Stimulated activated CD8-positive, alpha-beta memory T cell treated with anti-CD3 and anti-CD28 coated beads, Interleukin-12 subunit alpha, Interleukin-12 subunit beta, amount 100 ng/mL, for 4 hours (primary cell): ENCODE data around the gene UGT1A8.
A peak's percentile ranks its signal among the peaks of the same experiment; 100 is the strongest.
"Not testable (repeated sequence)": the region's sequence is repeated elsewhere in the genome, so short reads cannot be mapped to it uniquely, and the experiment has no call there.

Experiments used
- DNase-seq: peaks from one replicate; pipeline ENCODE4 v3.0.0-alpha.2; 2020; ENCODE audit warnings: low read depth

UGT1A8 gene

GRCh38 chr2:233688341-233688740 lies 70.9 kb downstream of the UGT1A8 start:
- DNase-seq, result no peak

GRCh38 chr2:233689031-233689430 lies 71.6 kb downstream of the UGT1A8 start:
- DNase-seq, result no peak

GRCh38 chr2:233689501-233689900 lies 72.1 kb downstream of the UGT1A8 start:
- no peak for DNase-seq

- DNase-seq, result no peak
Observed at GRCh38 chr2:233690444-233690843, 73.0 kb downstream of the UGT1A8 start.

GRCh38 chr2:233691443-233692433 lies 74.3 kb downstream of the UGT1A8 start:
- no peak for DNase-seq

GRCh38 chr2:233692648-233693047 lies 75.2 kb downstream of the UGT1A8 start, which contains the start of gene UGT1A6:
UGT1A6 (plus strand) TSS chr2:233692890; CDS start chr2:233693005, 115 bp downstream.
- no peak for DNase-seq

- no peak for DNase-seq
Observed at GRCh38 chr2:233693963-233694362, 76.5 kb downstream of the UGT1A8 start.

GRCh38 chr2:233698740-233699139 lies 81.3 kb downstream of the UGT1A8 start:
- DNase-seq, result no peak

- DNase-seq, result no peak
Observed at GRCh38 chr2:233699424-233700027, 82.1 kb downstream of the UGT1A8 start.

GRCh38 chr2:233700028-233700635 lies 82.7 kb downstream of the UGT1A8 start:
- DNase-seq, result no peak

GRCh38 chr2:233700842-233701241 lies 83.4 kb downstream of the UGT1A8 start:
- DNase-seq, result not testable (repeated sequence)

- no peak for DNase-seq
Observed at GRCh38 chr2:233702238-233702637, 84.8 kb downstream of the UGT1A8 start.

- no peak for DNase-seq
Observed at GRCh38 chr2:233705911-233706506, 88.6 kb downstream of the UGT1A8 start.

GRCh38 chr2:233706720-233707119 lies 89.3 kb downstream of the UGT1A8 start:
- no peak for DNase-seq

GRCh38 chr2:233707940-233708644 lies 90.7 kb downstream of the UGT1A8 start:
- DNase-seq, result no peak

GRCh38 chr2:233708942-233709341 lies 91.5 kb downstream of the UGT1A8 start:
- DNase-seq, result no peak

GRCh38 chr2:233711312-233712008 lies 94.0 kb downstream of the UGT1A8 start:
- peak; percentile 17 for DNase-seq

GRCh38 chr2:233712611-233713261 lies 95.3 kb downstream of the UGT1A8 start, which contains the start of gene UGT1A5:
UGT1A5 (plus strand) TSS chr2:233712907; CDS start chr2:233712992, 85 bp downstream.
- no peak for DNase-seq

GRCh38 chr2:233713262-233713615 lies 95.8 kb downstream of the UGT1A8 start:
- no peak for DNase-seq

GRCh38 chr2:233714121-233714520 lies 96.7 kb downstream of the UGT1A8 start:
- DNase-seq, result no peak
